Stimulated activated CD8-positive, alpha-beta memory T cell treated with anti-CD3 and anti-CD28 coated beads, Interleukin-12 subunit alpha, Interleukin-12 subunit beta, amount 100 ng/mL, for 24 hours (primary cell): ENCODE measurements around the gene ZNF569.
A peak's percentile ranks its signal among the peaks of the same experiment; 100 is the strongest.
"Not testable (repeated sequence)": the region's sequence is repeated elsewhere in the genome, so short reads cannot be mapped to it uniquely, and the experiment has no call there.

Source experiments
- DNase-seq: peaks from one replicate; pipeline ENCODE4 v3.0.0-alpha.2; 2020; ENCODE audit errors: extremely low read depth

ZNF569 gene

DNA sequence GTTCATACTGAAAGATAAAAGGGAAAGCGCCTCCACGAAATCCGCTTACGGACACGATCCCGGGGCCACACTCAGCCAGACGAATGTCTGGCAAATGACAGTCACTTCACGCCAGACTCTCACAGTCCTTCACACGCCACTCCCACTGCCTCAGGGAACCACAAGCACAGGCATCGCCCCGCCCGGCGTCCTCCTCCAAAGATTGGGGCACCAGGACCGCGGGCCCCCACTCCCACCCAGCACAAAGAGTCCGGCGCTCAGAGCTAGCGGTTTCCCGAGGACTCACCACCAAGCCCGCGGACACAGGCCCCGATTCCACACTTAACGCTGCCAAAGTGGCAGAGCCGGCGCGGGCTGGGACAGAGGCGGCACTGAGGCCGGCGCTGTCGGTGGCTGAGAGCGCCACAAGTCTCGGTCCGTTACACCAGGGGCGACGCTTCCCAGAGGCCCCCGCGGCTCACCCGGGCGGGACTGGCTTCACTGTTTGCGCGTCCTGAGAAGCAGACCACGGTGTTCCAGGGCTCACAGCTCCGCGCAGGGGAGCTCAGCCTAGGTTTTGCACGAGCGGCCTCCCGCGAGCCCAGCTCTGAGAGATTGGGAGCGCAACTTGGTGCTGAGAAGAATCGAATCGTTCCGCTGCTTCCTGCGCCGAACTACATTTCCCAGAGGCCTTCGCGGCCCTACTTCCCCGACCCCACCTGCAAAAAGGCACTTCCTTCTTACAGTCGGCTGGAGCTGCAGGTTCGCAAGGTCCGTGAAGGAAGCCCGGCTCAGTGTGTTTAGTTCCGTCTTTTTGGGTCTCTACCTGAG, at the start of gene ZNF569:
Gene ZNF569 (minus strand): TSS at position 647 of the 810 bp plus-strand sequence. CDS start 22,523 bp downstream, outside the sequence.
- DNase-seq: peak; percentile 62

DNA sequence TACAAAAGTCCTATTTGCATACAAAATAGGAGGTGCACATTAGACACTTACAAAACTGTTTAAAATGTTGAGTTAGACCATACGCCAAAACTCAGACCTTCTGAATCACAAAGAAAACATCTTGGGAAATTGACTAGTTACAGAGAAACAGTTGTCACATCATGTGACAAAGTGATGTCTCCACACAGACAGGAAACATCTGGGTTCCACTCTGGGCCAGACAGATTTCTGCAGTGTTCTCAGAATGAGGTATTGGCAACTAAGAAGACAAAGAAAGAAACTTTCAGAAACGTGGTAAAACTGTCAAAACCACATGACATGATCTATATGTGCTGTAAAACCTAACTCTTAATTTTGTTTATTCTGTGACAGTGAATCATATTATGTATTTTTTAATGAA, 46.2 kb upstream of the ZNF569 start:
- no peak for DNase-seq

DNA sequence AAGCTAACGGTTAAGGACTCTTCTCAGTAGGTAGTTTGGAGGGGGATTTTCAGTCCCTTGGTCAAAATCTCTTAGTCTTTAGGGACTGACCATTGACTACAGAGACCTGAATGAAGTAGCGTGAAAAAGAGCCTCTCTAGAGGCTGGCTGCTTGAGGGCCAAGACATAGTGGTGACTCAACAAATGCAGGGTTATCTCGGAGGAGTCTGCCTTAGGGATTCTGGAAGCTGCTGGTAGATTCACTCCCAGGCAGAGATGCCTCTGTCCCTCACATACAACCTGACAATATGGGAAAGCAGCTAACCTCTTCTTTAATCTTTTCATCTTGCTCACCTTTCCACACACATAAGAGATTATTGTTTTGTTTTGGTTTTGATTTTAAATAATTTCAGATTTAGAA, 44.6 kb upstream of the ZNF569 start:
- no peak for DNase-seq

DNA sequence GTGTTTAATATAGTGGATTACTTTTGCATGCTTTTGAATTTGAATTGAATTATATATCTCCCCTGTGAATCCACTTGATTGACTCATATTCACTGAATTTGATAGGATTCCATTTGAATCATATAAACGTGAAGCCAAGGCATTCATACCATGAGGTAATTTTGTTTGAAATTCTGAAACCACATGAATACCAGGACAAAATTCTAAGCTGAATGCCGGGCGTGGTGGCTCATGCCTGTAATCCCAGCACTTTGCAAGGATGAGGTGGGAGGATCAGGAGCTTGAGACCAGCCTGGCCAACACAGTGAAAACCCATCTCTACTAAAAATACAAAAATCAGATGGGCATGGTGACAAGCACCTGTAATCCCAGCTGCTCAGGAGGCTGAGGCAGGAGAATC, 43.9 kb upstream of the ZNF569 start:
- no peak for DNase-seq

- DNase-seq: no peak
Observed at GRCh38 chr19:37507167-37507464, 39.9 kb upstream of the ZNF569 start.

- peak; percentile 49 for DNase-seq
Observed at GRCh38 chr19:37506387-37507166, 39.3 kb upstream of the ZNF569 start, which contains the start of gene ZNF793. Gene ZNF793, plus strand, starts transcription at chr19:37506939. Its CDS starts 16,501 bp downstream, at chr19:37523440.

DNA sequence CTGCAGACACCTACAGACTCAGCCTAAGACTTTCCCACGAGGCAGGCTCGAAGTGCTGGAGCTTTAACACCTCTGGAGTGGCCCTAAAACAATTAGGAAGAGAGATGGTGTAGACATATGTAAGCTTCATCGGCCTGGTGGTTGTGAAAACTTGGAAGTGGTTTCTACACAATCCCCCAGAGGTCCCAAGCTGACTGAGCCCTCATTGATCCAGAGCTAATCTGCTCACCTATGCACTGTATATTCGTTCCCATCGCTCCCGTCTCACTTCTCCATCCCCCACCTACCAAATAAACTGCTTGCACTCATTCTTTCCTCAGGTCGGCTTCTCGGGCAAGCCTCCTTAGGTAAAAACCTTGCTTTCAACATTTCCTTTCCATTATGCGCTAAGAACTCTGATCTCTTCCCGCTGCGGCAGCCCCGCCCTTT, 38.7 kb upstream of the ZNF569 start:
- no peak for DNase-seq

- DNase-seq: no peak
Observed at GRCh38 chr19:37492213-37492612, 25.0 kb upstream of the ZNF569 start.

DNA sequence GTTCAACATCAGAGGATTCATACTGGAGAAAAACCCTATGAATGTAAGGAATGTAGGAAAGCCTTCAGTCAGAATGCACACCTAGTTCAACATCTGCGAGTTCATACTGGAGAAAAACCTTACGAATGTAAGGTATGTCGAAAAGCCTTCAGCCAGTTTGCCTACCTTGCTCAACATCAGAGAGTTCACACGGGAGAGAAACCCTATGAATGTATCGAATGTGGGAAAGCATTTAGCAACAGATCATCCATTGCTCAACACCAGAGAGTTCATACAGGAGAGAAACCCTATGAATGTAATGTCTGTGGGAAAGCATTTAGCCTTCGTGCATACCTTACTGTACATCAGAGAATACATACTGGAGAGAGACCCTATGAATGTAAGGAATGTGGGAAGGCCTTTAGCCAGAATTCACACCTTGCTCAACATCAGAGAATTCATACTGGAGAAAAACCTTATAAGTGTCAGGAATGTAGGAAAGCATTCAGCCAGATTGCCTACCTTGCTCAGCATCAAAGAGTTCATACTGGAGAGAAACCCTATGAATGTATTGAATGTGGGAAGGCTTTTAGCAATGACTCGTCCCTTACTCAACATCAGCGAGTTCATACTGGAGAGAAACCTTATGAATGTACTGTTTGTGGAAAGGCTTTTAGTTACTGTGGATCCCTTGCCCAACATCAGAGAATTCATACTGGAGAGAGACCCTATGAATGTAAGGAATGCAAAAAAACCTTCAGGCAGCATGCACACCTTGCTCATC, 17.3 kb upstream of the ZNF569 start:
- DNase-seq: no peak

DNA sequence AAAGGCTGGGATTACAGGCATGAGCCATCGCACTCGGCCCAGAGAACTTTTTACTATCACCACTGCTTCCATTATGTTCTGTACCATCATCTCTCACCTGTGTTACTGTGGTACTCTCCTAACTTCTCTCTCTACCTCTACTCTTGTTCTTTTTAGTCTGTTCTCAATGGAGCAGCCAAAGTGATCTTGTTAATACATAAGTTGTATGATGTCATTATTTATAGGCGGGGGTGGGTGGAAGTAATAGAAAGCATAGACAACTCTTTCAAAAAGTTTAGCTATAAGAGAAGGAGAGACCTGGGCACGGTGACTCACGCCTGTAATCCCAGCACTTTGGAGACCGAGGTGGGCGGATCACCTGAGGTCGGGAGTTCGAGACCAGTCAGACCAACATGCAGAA, 4.9 kb upstream of the ZNF569 start:
- DNase-seq: no peak

- DNase-seq: no peak
Observed at GRCh38 chr19:37470216-37470615, 3.0 kb upstream of the ZNF569 start.

DNA sequence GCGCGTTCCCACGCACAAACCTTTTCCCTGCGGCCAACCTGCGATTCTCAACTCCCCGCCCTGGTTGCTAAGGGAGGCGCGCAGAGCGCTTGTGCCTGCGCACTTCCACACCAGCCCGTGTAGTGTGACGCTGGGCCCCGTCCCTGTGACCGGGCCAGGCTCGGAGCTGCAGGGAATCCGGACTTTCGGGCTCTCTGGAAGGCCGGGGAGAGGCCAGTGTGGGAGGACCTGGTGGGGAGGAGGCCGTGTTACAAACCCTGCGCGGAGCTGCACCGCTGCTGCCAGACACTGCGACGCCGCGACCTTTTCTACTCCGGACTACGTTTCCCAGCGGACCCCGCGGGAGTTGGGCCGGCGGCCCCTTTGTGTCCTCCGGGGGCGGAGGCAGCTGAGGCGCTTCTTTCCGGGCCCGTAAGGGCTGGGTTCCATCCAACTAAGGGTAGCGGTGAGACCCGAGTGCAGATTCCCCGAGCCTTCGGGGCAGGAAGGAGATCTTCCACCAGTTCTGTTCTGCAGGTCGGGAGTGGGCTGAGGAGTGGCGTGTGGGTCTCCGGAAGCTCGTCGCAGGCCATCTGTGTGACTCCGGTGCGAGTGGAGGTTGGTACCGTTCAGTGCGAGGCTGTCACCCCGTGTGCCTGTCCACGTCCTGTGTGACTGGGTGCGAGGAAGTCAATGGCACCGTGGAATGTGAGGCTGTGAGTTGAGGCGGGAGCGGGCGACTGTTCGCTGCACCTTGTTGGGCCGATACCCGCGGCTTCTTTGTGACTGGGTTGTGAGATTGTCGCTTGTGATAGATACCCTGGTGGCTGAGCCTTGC, 1.9 kb upstream of the ZNF569 start, which contains the start of gene ZNF570:
Gene ZNF570 (plus strand): TSS at position 396 of the 817 bp plus-strand sequence. CDS start 999 bp downstream, outside the sequence.
- peak; percentile 63 for DNase-seq

DNA sequence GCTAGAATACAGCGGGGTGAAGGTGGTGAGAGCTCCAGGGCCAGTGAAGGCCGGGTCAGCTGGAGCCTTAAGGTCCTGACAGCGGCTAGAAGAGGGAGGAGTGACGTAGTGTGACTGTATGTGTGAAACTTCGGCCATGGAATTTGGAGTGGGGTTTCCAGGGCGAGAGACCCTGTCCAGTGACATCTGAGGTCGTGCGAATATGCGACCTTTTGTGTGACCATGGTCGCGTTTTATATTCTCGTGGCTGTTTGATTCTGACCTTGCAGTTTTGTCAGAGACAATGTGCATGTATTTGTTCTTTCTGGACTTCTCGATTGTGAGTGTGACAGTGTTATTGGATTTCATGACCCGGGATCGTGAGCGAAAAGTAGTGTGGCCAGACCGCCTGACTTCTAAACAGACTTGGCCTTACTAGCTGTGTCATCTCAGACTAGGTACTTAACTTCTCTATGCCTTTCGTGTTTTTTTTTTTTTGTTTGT, 405 bp upstream of the ZNF569 start:
- DNase-seq: no peak

GRCh38 chr19:37466277-37466797, 907 bp downstream of the ZNF569 start:
- no peak for DNase-seq

DNA sequence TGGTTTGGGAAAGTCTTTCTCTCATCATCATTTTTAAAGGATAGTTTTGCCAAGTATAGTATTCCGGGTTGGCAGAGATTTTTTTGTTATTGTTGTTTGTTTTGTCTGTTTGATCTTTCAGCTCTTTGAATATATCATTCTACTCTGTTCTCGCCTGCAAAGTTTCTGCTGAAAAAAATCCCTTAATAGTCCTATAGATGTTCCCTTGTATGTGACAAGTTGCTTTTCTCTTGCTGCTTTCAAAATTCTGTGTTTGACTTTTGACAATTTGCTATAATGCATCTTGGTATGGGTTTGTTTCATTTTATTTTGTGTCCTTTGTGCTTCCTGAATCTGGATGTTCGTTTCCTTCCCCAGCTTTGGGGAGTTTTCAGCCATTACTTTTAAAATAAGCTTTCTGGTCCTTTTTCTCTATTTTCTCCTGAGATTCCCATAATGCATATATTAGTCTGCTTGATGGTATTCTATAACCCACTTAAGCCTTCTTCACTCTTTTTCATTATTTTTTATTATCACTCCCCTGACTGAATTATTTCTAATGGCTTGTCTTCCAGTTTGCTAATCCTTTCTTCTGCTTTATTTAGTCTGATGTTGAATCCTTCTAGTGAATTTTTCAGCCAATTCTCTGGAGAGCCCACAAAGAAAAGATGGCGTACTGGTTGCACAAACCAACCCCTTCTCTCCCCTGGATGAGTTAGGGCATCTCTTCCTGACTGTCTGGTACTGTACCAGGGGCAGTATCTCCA, 14.6 kb downstream of the ZNF569 start:
- DNase-seq: no peak

DNA sequence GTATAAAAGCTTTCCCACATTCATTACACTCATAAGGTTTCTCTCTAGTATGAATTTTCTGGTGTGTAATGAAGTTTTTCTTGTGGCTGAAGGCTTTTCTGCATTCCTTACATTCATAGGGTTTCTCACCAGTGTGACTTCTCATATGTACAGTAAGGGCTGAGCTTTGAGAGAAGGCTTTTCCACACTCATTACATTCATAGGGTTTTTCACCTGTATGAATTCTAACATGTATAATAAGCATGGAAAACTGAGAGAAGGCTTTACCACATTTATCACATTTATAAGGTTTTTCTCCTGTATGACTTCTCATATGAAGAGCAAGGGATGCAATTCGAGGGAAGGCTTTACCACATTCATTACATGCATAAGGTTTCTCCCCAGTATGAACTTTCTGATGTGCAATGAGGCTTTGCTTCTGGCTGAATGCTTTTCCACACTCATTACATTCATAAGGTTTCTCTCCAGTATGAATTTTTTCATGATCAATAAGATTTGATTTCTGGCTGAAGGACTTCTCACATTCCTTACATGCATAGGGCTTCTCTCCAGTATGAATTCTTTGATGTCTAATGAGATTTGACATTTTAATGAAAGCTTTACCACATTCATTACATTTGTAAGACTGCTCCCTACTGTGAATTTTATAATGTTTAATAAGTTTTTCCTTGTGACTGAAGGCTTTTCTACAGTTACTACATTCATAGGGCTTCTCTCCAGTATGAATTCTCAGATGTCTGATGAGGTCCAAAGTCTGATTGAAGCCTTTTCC, 53.7 kb downstream of the ZNF569 start:
- no peak for DNase-seq

DNA sequence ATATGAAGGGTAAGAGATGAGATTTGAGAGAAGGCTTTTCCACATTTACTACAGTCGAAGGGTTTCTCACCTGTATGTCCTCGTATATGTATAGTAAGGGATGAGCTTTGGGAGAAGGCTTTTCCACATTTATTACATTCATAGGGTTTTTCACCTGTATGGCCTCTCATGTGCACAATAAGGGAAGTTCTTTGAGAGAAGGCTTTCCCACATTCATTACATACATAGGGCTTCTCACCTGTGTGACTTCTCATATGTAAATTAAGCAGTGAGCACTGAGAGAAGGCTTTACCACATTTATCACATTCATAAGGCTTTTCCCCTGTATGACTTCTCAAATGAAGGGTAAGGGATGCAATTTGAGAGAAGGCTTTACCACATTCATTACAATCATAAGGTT, 54.5 kb downstream of the ZNF569 start:
- DNase-seq: no peak

DNA sequence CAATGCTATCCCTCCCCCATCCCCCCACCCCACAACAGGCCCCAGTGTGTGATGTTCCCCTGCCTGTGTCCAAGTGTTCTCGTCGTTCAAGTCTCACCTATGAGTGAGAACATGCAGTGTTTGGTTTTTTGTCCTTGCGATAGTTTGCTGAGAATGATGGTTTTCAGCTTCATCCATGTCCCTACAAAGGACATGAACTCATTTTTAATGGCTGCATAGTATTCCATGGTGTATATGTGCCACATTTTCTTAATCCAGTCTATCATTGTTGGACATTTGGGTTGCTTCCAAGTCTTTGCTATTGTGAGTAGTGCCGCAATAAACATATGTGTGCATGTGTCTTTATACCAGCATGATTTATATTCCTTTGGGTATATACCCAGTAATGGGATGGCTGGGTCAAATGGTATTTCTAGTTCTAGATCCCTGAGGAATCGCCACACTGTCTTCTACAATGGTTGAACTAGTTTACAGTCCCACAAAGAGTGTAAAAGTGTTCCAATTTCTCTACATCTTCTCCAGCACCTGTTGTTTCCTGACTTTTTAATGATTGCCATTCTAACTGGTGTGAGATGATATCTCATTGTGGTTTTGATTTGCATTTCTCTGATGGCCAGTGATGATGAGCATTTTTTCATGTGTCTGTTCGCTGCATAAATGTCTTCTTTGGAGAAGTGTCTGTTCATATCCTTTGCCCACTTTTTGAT, 61.0 kb downstream of the ZNF569 start:
- not testable (repeated sequence) for DNase-seq

DNA sequence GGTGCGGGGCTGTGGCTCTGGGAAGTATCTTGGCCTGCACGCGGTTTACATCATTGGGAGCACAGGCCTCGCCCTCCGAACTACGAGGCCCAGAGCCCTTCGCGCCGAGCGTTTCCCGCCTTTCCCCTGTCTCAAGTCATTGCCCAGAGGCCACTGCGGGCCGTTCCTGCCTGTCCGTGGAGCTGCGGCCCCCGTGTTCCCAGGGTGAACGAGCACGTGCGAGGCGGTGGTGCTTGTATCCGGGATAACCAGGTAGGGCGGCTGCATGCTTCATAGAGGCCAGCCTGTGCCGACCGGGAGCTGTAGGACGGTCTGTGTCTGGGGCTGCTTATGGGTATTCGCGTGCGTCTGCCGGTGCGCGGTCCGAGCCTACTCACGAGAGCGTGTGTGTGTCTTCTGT, 63.8 kb downstream of the ZNF569 start:
- no peak for DNase-seq
